ENCODE results near the gene LSM3.

The LSM3 gene

GRCh38 chr3:14133188-14133800 lies 45.3 kb upstream of the LSM3 start:
- no peak overlapping the region for H3K27ac ChIP-seq
- TF ChIP-seq CTCF (conservative IDR thresholded peaks at IDR 0.05), result no peak

- H3K27ac ChIP-seq, result no peak overlapping the region
Measured at GRCh38 chr3:14133876-14134275, 44.7 kb upstream of the LSM3 start.

GRCh38 chr3:14134291-14134690 lies 44.3 kb upstream of the LSM3 start:
- H3K27ac ChIP-seq, result no peak overlapping the region
- TF ChIP-seq CTCF (conservative IDR thresholded peaks at IDR 0.05), result no peak

More at GRCh38 chr3:14133876-14134275, 44.7 kb upstream of the LSM3 start:
- TF ChIP-seq CTCF (conservative IDR thresholded peaks at IDR 0.05), result no peak

GRCh38 chr3:14135581-14135980 lies 43.0 kb upstream of the LSM3 start:
- H3K27ac ChIP-seq, result no peak overlapping the region
- no peak for TF ChIP-seq CTCF (conservative IDR thresholded peaks at IDR 0.05)

GRCh38 chr3:14137004-14137403 lies 41.6 kb upstream of the LSM3 start:
- H3K27ac ChIP-seq, result no peak overlapping the region

GRCh38 chr3:14137445-14137844 lies 41.2 kb upstream of the LSM3 start:
- TF ChIP-seq CTCF (conservative IDR thresholded peaks at IDR 0.05), result no peak
- H3K27ac ChIP-seq, result no peak overlapping the region

More at GRCh38 chr3:14137004-14137403, 41.6 kb upstream of the LSM3 start:
- no peak for TF ChIP-seq CTCF (conservative IDR thresholded peaks at IDR 0.05)

GRCh38 chr3:14138109-14138877 lies 40.3 kb upstream of the LSM3 start:
- TF ChIP-seq CTCF (conservative IDR thresholded peaks at IDR 0.05), result no peak
- H3K27ac ChIP-seq, result no peak overlapping the region
